ENCODE results near the gene PCDH1.

Gene PCDH1

DNA sequence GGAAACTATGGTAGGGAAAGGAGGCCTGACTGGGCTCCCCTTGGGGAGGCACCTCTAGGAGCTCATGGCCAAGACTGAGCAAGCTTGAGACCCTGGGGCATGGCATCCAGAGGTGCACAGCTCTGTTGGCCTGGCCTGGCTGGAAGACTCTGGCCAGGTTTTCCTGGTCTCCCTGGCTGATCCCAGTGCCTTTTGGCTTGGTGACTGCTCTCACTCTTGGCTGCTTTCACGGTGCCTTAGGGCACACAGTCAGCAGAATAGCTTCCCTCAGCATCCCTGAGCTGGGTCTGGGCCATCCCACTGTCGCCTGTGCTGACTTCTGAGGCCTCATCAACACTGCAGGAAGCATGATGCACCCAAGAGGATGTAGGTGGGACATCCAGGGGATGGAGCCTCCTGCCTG, 32.1 kb upstream of the PCDH1 start:
- H3K27me3 ChIP-seq (ENCODE audit: low read depth, low read length): peaks cover 4% of the 10 kb centered on the region; the same call in 1 of the 2 replicates
- no peaks in the 10 kb centered on the region for H3K9me3 ChIP-seq (ENCODE audit: insufficient read depth, low read length)
- no peaks in the 10 kb centered on the region for H4K20me1 ChIP-seq (ENCODE audit: insufficient read depth, low read length)
- peaks cover 20% of the 10 kb centered on the region for H3K4me1 ChIP-seq (ENCODE audit: low read length)
- H3K36me3 ChIP-seq (replicated peaks; ENCODE audit: low read depth, low read length): no peaks in the 10 kb centered on the region
- no peak overlapping the region for H3K27ac ChIP-seq (ENCODE audit: low read length)
- H3K79me2 ChIP-seq (ENCODE audit: low read length): no peaks in the 10 kb centered on the region
- H3K4me2 ChIP-seq (ENCODE audit: low read length): no peak overlapping the region
- TF ChIP-seq, protein P1, sequence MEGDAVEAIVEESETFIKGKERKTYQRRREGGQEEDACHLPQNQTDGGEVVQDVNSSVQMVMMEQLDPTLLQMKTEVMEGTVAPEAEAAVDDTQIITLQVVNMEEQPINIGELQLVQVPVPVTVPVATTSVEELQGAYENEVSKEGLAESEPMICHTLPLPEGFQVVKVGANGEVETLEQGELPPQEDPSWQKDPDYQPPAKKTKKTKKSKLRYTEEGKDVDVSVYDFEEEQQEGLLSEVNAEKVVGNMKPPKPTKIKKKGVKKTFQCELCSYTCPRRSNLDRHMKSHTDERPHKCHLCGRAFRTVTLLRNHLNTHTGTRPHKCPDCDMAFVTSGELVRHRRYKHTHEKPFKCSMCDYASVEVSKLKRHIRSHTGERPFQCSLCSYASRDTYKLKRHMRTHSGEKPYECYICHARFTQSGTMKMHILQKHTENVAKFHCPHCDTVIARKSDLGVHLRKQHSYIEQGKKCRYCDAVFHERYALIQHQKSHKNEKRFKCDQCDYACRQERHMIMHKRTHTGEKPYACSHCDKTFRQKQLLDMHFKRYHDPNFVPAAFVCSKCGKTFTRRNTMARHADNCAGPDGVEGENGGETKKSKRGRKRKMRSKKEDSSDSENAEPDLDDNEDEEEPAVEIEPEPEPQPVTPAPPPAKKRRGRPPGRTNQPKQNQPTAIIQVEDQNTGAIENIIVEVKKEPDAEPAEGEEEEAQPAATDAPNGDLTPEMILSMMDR (IDR thresholded peaks at IDR 0.05; ENCODE audit: low read depth, low read length): no peak
- TF ChIP-seq EZH2phosphoT487 (IDR thresholded peaks at IDR 0.05; ENCODE audit: low read depth): no peak
- no peak overlapping the region for H3K9ac ChIP-seq (ENCODE audit: low read length)
- no peak overlapping the region for H3K4me3 ChIP-seq (ENCODE audit: low read length)
- H2AFZ ChIP-seq (ENCODE audit: low read depth, low read length): no peak overlapping the region

DNA sequence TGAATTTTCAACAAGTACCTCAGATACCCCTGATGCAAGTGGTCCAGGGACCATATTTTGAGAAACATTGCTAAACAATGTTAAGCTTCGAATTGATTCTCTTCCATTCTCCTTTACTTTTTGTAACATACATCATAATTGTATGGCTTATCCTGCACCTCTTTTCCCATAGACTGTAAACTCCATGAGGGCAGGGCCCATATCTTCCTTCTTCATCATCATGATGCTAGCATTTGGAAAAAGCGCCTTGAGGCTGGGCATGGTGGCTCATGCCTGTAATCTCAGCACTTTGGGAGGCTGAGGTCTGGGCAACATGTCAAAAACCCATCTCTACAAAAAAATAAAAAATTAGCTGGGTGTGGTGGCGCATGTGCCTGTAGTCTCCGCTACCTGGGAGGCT, 31.0 kb upstream of the PCDH1 start:
- TF ChIP-seq EZH2phosphoT487 (IDR thresholded peaks at IDR 0.05; ENCODE audit: low read depth): no peak
- Histone ChIP-seq H3K4me3 (ENCODE audit: low read length) (no peak overlapping the region), H4K20me1 (ENCODE audit: insufficient read depth, low read length) (no peaks in the 10 kb centered on the region), H3K27me3 (ENCODE audit: low read depth, low read length) (peaks cover 4% of the 10 kb centered on the region; the same call in 1 of the 2 replicates), H3K36me3 (replicated peaks; ENCODE audit: low read depth, low read length) (no peaks in the 10 kb centered on the region), H2AFZ (ENCODE audit: low read depth, low read length) (no peak overlapping the region), H3K9ac (ENCODE audit: low read length) (no peak overlapping the region), H3K4me2 (ENCODE audit: low read length) (no peak overlapping the region), H3K79me2 (ENCODE audit: low read length) (no peaks in the 10 kb centered on the region), H3K27ac (ENCODE audit: low read length) (no peak overlapping the region), H3K9me3 (ENCODE audit: insufficient read depth, low read length) (no peaks in the 10 kb centered on the region), H3K4me1 (ENCODE audit: low read length) (peaks cover 11% of the 10 kb centered on the region)

DNA sequence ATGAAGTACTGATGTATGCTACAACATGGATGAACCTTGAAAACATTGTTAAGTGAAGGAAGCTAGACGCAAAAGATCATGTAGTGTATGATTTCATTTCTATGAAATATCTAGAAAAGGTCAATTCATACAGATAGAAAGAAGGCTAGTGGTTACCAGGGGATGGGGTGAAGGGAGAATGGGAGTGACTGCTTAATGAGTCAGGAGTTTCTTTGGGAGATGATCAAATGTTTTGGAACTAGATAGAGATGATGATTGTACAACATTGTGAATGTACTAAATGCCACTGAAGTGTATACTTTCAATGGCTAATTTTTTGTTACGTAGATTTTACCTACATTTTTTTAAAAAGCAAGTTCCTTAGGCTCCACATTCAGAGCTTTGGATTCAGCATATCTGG, 30.6 kb upstream of the PCDH1 start:
- H3K4me1 ChIP-seq (ENCODE audit: low read length): peaks cover 7% of the 10 kb centered on the region
- no peak overlapping the region for H3K4me2 ChIP-seq (ENCODE audit: low read length)
- peaks cover 4% of the 10 kb centered on the region; the same call in 1 of the 2 replicates for H3K27me3 ChIP-seq (ENCODE audit: low read depth, low read length)
- no peaks in the 10 kb centered on the region for H3K9me3 ChIP-seq (ENCODE audit: insufficient read depth, low read length)
- no peaks in the 10 kb centered on the region for H3K79me2 ChIP-seq (ENCODE audit: low read length)
- no peak overlapping the region for H2AFZ ChIP-seq (ENCODE audit: low read depth, low read length)
- H4K20me1 ChIP-seq (ENCODE audit: insufficient read depth, low read length): no peaks in the 10 kb centered on the region
- no peak overlapping the region for H3K4me3 ChIP-seq (ENCODE audit: low read length)
- no peak for TF ChIP-seq EZH2phosphoT487 (IDR thresholded peaks at IDR 0.05; ENCODE audit: low read depth)
- TF ChIP-seq, protein P1 (IDR thresholded peaks at IDR 0.05; ENCODE audit: low read depth, low read length): no peak
- H3K27ac ChIP-seq (ENCODE audit: low read length): no peak overlapping the region
- H3K36me3 ChIP-seq (replicated peaks; ENCODE audit: low read depth, low read length): no peaks in the 10 kb centered on the region
- no peak overlapping the region for H3K9ac ChIP-seq (ENCODE audit: low read length)

DNA sequence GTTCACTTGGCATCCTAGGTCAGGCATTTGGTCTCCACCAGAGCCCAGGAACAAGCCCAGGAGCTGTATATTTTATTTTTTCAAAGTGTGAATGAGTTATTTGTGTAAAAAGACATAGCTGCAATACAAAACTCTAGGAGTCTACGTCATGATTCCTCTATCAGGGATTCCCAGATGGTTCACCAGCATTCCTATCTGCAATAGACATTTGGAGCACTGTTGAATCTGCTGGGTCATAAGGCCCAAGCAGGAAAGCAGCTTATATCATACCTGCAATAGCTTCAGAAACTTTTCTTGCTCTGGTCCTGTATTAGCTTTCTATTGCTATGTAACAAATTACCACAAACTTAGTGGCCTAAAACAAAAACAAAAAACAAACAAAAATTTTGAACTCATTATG, 28.8 kb upstream of the PCDH1 start:
- Histone ChIP-seq H4K20me1 (ENCODE audit: insufficient read depth, low read length) (no peaks in the 10 kb centered on the region), H3K9ac (ENCODE audit: low read length) (no peak overlapping the region), H3K36me3 (replicated peaks; ENCODE audit: low read depth, low read length) (no peaks in the 10 kb centered on the region)

More for the DNA sequence above, 28.8 kb upstream of the PCDH1 start:
- no peak overlapping the region for H3K4me2 ChIP-seq (ENCODE audit: low read length)
- TF ChIP-seq, protein P1 (IDR thresholded peaks at IDR 0.05; ENCODE audit: low read depth, low read length): no peak
- H3K4me1 ChIP-seq (ENCODE audit: low read length): no peaks in the 10 kb centered on the region
- no peak overlapping the region for H2AFZ ChIP-seq (ENCODE audit: low read depth, low read length)
- no peak overlapping the region for H3K4me3 ChIP-seq (ENCODE audit: low read length)
- no peaks in the 10 kb centered on the region for H3K27me3 ChIP-seq (ENCODE audit: low read depth, low read length)
- no peaks in the 10 kb centered on the region for H3K79me2 ChIP-seq (ENCODE audit: low read length)
- H3K27ac ChIP-seq (ENCODE audit: low read length): no peak overlapping the region
- H3K9me3 ChIP-seq (ENCODE audit: insufficient read depth, low read length): no peaks in the 10 kb centered on the region

Data from OCI-LY3 (cell line).